ENCODE results near the gene RPUSD3.

Gene RPUSD3

DNA sequence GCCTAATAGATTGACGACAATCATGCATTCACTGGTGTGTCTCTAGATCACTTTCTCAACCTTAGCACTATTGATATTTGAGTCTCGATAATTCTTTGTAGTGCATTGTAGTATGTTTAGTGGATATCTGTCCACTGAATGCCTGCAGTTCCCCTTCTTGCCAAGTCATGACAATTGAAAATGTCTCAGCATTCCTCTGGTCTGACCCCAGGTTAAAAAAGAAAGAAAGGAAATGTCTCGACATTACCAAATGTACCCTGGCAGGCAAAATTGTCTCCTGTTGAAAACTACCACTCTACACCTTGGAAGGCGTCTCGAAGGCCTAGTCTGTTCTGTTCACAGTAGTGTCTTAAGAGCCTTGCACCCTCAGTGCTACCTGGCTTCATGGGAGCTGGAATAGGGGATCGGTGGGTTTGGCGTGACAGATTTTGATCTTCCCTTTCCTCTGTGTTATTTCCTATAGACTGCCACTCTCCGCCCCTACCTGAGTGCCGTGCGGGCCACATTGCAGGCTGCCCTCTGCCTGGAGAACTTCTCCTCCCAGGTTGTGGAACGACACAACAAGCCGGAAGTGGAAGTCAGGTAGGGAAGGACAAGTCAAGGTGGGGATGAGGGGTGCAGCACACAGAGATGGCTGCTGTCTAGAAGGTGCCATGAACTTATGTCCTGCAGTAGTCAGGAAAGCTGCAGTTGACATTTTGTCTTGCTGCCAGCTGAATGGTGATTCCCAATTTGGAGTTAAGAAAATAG, 46.4 kb downstream of the RPUSD3 start:
- DNase-seq, result no peak

DNA sequence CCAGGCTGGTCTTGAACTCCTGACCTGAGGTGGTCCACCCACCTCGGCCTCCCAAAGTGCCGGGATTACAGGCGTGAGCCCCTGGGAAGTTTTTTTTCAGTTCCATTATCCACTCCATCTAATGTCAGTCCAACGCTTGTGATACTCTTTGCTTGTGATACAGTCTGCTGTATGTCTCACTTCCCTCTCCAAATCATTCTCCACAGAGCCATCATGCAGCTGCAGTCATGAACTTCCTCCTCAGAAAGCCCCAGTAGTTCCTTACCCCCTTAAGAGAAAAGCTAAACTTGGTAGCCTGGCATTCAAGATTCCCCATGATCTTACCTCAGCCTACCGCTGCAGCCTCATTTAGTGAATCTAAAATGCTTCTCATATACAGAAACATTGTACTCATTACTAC, 48.6 kb downstream of the RPUSD3 start:
- no peak for DNase-seq

DNA sequence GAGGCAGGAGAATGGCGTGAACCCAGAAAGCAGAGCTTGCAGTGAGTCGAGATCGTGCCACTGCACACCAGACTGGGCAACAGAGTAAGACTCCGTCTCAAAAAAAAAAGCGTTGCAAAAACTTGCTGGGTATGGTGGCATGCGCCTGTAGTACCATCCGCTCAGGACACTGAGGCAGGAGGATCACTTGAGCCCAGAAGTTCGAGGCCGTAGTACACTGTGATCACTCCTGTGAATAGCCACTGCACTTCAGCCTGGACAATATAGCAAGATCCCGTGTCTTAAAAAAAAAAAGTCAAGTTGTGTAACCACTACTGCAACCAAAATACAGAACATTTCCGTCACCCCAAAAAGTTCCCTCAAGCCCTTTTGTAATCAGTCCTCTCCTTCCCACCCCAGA, 49.4 kb downstream of the RPUSD3 start:
- no peak for DNase-seq

DNA sequence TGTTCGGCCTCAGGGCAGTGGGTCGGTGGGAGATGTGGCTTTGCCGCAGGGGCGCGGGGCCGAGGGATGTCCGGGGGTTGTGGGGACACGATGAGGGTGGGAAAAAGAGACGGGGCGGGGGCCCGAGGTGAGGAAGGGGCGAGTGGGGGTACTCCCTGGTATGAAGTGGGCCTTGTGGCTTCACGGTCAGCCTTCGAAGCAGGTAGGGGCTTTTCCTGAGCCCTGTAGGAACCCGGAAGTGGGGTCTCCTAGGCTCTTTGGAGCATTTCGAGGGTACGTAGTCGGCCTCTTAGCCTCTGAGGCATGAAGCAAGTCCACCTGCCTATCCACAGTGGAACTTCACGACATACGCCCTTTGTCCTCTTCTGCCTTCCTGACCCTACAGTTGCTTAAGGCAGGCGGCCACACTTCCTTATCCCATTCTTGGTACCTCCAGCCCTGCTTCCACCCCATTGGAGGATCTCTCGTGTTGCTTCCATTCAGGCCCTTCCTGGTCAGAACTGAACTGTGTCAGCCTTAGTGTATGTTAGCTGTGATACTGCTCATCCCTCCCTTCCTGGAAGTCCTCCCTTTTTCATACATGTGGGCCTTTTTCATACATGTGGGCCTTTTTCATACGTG, 50.5 kb downstream of the RPUSD3 start:
- DNase-seq, result no peak

DNA sequence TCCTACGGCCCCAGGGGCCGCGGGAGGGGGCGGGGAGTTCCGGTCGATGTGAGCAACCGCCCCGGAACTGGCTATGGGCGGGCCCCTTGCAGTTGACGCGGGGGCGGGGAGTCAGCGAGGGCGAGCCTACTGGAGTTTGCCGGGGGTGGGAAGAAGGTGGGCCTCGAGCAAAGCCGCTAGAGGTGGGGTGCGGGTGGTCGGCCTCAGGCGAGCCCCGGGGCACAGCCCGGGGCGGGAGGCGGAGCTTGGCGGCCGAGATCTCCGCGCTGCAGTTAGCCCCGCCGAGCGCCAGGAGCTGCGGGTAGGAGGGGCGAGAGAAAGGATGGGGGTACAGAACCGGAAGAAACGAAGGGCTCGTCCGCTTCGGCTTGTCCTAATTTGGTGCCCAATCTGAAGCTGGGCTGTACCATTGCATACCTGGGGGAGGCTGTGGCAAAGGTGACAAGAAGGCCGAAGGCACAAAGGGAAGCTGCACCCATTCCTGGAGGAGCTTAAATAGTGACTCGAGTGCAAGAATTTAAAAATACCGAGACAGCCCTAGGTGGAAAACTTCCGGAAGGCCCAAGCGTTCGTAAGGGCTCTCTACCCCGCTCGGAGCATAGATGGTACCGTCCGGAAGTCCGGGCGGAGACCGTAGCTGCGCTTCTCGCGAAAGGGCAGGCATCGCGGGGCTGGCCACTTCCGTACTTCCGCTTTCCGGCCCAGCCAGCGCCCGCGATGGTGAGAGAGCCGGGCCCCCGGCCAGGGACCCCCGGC, 51.2 kb downstream of the RPUSD3 start, which contains the start of the genes ARPC4 and TADA3:
Gene ARPC4 (plus strand): TSS at position 678 of the 756 bp plus-strand sequence. CDS start 40 bp downstream, at position 718.
Gene TADA3 (minus strand): TSS at position 69 of the 756 bp plus-strand sequence. CDS start 1,007 bp downstream, outside the sequence.
- peak; percentile 88 for DNase-seq

DNA sequence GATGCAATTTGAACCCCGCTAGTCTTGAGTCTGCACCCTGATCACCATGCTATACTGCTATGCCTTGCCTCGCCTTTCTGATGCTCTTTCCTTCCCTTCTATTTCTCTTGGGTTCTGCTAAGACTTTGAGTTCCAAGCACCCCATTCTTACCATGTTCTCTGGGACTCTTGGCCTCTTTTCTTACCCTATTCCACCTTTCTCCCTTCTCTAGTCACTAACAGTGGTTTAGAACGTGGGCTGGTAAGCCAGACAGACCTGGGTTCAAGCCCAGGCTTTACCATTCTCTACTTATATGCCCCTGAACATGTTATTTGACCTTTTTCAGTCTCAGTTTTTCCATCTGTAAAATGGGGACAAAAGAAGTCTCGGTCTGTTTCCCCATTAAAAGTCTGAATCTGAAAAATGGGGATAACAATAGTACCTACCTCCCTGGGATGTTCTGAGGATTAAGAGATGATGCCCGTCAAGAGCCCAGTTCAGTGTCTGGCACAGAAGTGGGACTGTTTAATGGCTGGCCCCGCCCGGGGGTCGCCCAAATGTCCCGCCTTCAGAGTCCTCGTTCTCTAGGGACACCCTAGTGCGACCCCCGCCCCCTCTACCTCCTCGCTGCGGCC, 51.9 kb downstream of the RPUSD3 start:
- no peak for DNase-seq

DNA sequence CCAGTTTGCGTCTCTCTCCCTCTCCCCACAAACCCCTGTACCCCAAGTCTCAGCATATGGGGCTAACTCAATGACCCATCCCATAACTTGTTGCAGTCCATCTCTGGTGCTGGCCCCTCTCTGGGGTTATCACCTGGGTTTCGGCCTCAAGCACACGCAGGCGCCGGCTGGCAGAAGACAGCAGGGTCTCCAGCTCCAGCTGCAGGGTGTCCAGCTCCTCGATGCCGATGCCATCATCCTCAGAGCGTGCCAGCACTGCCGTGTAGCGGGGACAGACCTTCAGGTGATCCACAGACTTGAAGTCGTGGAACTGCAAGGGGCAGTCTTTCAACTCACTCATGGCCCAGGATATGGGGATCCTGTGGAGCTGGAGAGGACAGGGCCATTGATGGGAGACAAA, 52.7 kb downstream of the RPUSD3 start:
- no peak for DNase-seq

Data from NCI-H1092 (cell line).